HepG2 (cell line): ENCODE data around the gene TUBG2. TPM values are rescaled to one million over a fixed set of nuclear protein-coding genes. Genes with fewer than 3 reads are reported as not detected.
A peak's percentile ranks its signal among the peaks of the same experiment; 100 is the strongest.

Experiments used
- FOXP4 ChIP-seq: sonication (generic); formaldehyde crosslinking; IDR thresholded peaks from 2 replicates; pipeline ENCODE4 v1.4.0; 2020; ENCODE audit warnings: missing genetic modification reagents
- GLI4 ChIP-seq: sonication (generic); formaldehyde crosslinking; IDR thresholded peaks from 2 replicates; pipeline ENCODE4 v1.5.1; 2020; ENCODE audit warnings: missing genetic modification reagents, mild to moderate bottlenecking, moderate library complexity, borderline replicate concordance
- NFIB ChIP-seq: sonication (generic); formaldehyde crosslinking; IDR thresholded peaks from 2 replicates; pipeline ENCODE4 v1.9.0; 2021; ENCODE audit warnings: missing genetic modification reagents, mild to moderate bottlenecking, borderline replicate concordance
- SALL1 ChIP-seq: sonication (generic); formaldehyde crosslinking; IDR thresholded peaks from 2 replicates; pipeline ENCODE4 v1.8.0; 2022; ENCODE audit warnings: mild to moderate bottlenecking, missing genetic modification reagents
- SKI ChIP-seq: fragments of 450-650 bp; IDR thresholded peaks from one replicate; pipeline ENCODE4 v1.6.1; 2018; ENCODE audit warnings: mild to moderate bottlenecking; ENCODE audit not compliant: partially characterized antibody
- SOX13 ChIP-seq, 3 experiments: fragments of 450-650 bp in 1 of 3; sonication (generic) in 1 of 3; formaldehyde crosslinking in 1 of 3; IDR thresholded peaks in 2 of 3; conservative IDR thresholded peaks in 1 of 3; 2 replicates each; pipeline versions ENCODE4 v1.5.0 to v1.6.1; 2016 to 2020; ENCODE audit warnings: antibody characterized with exemption in 1 of 3, mild to moderate bottlenecking in 1 of 3, missing compliant biosample characterization in 1 of 3, missing genetic modification reagents in 1 of 3, moderate library complexity in 1 of 3
- TIGD3 ChIP-seq: sonication (generic); formaldehyde crosslinking; IDR thresholded peaks from 2 replicates; pipeline ENCODE4 v1.5.1; 2020; ENCODE audit warnings: mild to moderate bottlenecking, missing genetic modification reagents, borderline replicate concordance
- UBTF ChIP-seq: sonication (generic); formaldehyde crosslinking; IDR thresholded peaks from 2 replicates; pipeline ENCODE4 v1.4.0; 2020; ENCODE audit warnings: mild to moderate bottlenecking, missing genetic modification reagents
- ZBTB26 ChIP-seq: IDR thresholded peaks from 2 replicates; pipeline ENCODE4 v1.6.1; 2016; ENCODE audit warnings: missing compliant biosample characterization, missing genetic modification reagents, borderline replicate concordance
- ZBTB4 ChIP-seq: sonication (generic); formaldehyde crosslinking; IDR thresholded peaks from 2 replicates; pipeline ENCODE4 v1.4.0; 2020; ENCODE audit warnings: missing genetic modification reagents, mild to moderate bottlenecking, borderline replicate concordance
- ZNF382 ChIP-seq: sonication (generic); formaldehyde crosslinking; IDR thresholded peaks from 2 replicates; pipeline ENCODE4 v1.5.0; 2020; ENCODE audit warnings: missing genetic modification reagents, mild to moderate bottlenecking, borderline replicate concordance
- ZNF557 ChIP-seq: sonication (generic); formaldehyde crosslinking; IDR thresholded peaks from 2 replicates; pipeline ENCODE4 v1.4.0; 2020; ENCODE audit warnings: missing genetic modification reagents
- ZNF572 ChIP-seq: sonication (generic); formaldehyde crosslinking; IDR thresholded peaks from 2 replicates; pipeline ENCODE4 v1.5.1; 2020; ENCODE audit warnings: mild to moderate bottlenecking, missing genetic modification reagents
- ZNF670 ChIP-seq: sonication (generic); formaldehyde crosslinking; IDR thresholded peaks from 2 replicates; pipeline ENCODE4 v1.8.0; 2022; ENCODE audit warnings: mild to moderate bottlenecking, missing genetic modification reagents, borderline replicate concordance
- ZNF709 ChIP-seq: sonication (generic); formaldehyde crosslinking; IDR thresholded peaks from 2 replicates; pipeline ENCODE4 v1.5.0; 2020; ENCODE audit warnings: mild to moderate bottlenecking, missing genetic modification reagents
- polyA plus RNA-seq, 8 experiments: library from polyadenylated mRNA; depleted of rRNA in 3 of 8; stranded (reverse) in 7 of 8; unstranded in 1 of 8; fragments of >200 nt; fragmentation: Illumina TruSeq in 4 of 8; extraction: Trizol in 4 of 8; gene quantifications; 2 replicates each; pipeline versions ENCODE4 v1.2.1 to v1.2.3, GENCODE V29; 2011 to 2016; ENCODE audit warnings: low read depth in 4 of 8, missing spikeins in 1 of 8, mixed read lengths in 1 of 8; ENCODE audit not compliant: insufficient read depth in 1 of 8
- total RNA-seq, 5 experiments: library from RNA; depleted of rRNA; stranded (reverse); fragments of >200 nt; fragmentation: Illumina TruSeq; extraction: Trizol; gene quantifications; 2 replicates each; pipeline ENCODE4 v1.2.3, GENCODE V29; 2016; ENCODE audit warnings: low read depth in 1 of 5

Gene TUBG2
- total and polyA plus RNA-seq, 2 of the 13 experiments (the other 11 are each of a cell fraction or from before 2014, with no cell fraction given), result 16.0 to 42.3 TPM

GRCh38 chr17:42676424-42677011 lies 17.4 kb downstream of the TUBG2 start, which contains the start of gene PLEKHH3 (continued):
- TF ChIP-seq SOX13 (IDR thresholded peaks at IDR 0.05), result no peak; the same call in 1 of the 2 replicates
- no peak for TF ChIP-seq SOX13 (CRISPR knock-in tag; conservative IDR thresholded peaks at IDR 0.05 in 1 of 2, IDR thresholded peaks at IDR 0.05 in 1 of 2)
- 0 out of 2 replicates have a peak, but pooled peaks have one; percentile 22 for TF ChIP-seq ZNF572 (CRISPR knock-in tag)
- no peak for TF ChIP-seq ZBTB26 (CRISPR knock-in tag)
- no peak for TF ChIP-seq ZNF670
- TF ChIP-seq ZNF382, result no peak
- no peak for TF ChIP-seq ZNF709 (CRISPR knock-in tag)
- TF ChIP-seq ZNF557, result no peak
- peak; percentile 70 for TF ChIP-seq GLI4 (CRISPR knock-in tag)
- TF ChIP-seq ZBTB4 (CRISPR knock-in tag), result no peak
- peak; percentile 25 for TF ChIP-seq SKI
- peak; percentile 40; the same call in 1 of the 2 replicates for TF ChIP-seq SALL1
- TF ChIP-seq TIGD3 (CRISPR knock-in tag), result no peak
- peak; percentile 10; the same call in 1 of the 2 replicates for TF ChIP-seq FOXP4 (CRISPR knock-in tag)
- TF ChIP-seq UBTF (CRISPR knock-in tag), result peak; percentile 91
- no peak for TF ChIP-seq NFIB (CRISPR knock-in tag)
